Liver (tissue), 3 donors: ENCODE results near the gene EFNA3.

Experiments used
- ATF3 ChIP-seq: IDR thresholded peaks from 2 replicates; pipeline ENCODE4 v1.6.1; 2016; ENCODE audit warnings: antibody characterized with exemption
- CTCF ChIP-seq: fragments of 150-350 bp; IDR thresholded peaks from 2 replicates; pipeline ENCODE4 v1.5.1; 2017; ENCODE audit warnings: improper control_type of control experiment, low read depth, low read length; ENCODE audit not compliant: missing input control
- EGR1 ChIP-seq, 2 donors: IDR thresholded peaks; 2 replicates each; pipeline ENCODE4 v1.6.1; 2016 to 2018; ENCODE audit warnings: antibody characterized with exemption in 2 of 2, low read depth in 2 of 2
- FOXA1 ChIP-seq: IDR thresholded peaks from 2 replicates; pipeline ENCODE4 v1.6.1; 2016; ENCODE audit warnings: antibody characterized with exemption
- GABPA ChIP-seq, 2 donors: IDR thresholded peaks in 1 of 2; conservative IDR thresholded peaks in 1 of 2; 2 replicates each; pipeline ENCODE4 v1.6.1; 2016; ENCODE audit warnings: antibody characterized with exemption in 2 of 2, mild to moderate bottlenecking in 1 of 2, moderate library complexity in 1 of 2
- JUND ChIP-seq, 2 donors: IDR thresholded peaks; 2 replicates each; pipeline ENCODE4 v1.6.1; 2016; ENCODE audit warnings: antibody characterized with exemption in 2 of 2
- MAX ChIP-seq: IDR thresholded peaks from 2 replicates; pipeline ENCODE4 v1.6.1; 2016; ENCODE audit warnings: antibody characterized with exemption
- NR2F2 ChIP-seq: IDR thresholded peaks from 2 replicates; pipeline ENCODE4 v1.6.1; 2016; ENCODE audit warnings: antibody characterized with exemption
- RAD21 ChIP-seq, 2 donors: IDR thresholded peaks; 2 replicates each; pipeline ENCODE4 v1.6.1; 2016; ENCODE audit warnings: antibody characterized with exemption in 2 of 2, mild to moderate bottlenecking in 2 of 2
- REST ChIP-seq: IDR thresholded peaks from 2 replicates; pipeline ENCODE4 v1.6.1; 2016; ENCODE audit warnings: antibody characterized with exemption, mild to moderate bottlenecking
- RXRA ChIP-seq, 2 donors: IDR thresholded peaks; 2 replicates each; pipeline ENCODE4 v1.6.1; 2017 to 2018; ENCODE audit warnings: antibody characterized with exemption in 2 of 2, mild to moderate bottlenecking in 1 of 2
- SP1 ChIP-seq: IDR thresholded peaks from 2 replicates; pipeline ENCODE4 v1.6.1; 2018; ENCODE audit warnings: antibody characterized with exemption, mild to moderate bottlenecking
- TAF1 ChIP-seq: conservative IDR thresholded peaks from 2 replicates; pipeline ENCODE4 v1.6.1; 2016; ENCODE audit warnings: antibody characterized with exemption, mild to moderate bottlenecking
- ZBTB33 ChIP-seq: IDR thresholded peaks from 2 replicates; pipeline ENCODE4 v1.6.1; 2016; ENCODE audit warnings: antibody characterized with exemption
- donor health status: healthy.
- donor health status: healthy.

- TF ChIP-seq CTCF (no peak), ATF3 (no peak), MAX (no peak), REST (no peak), NR2F2 (no peak), RAD21 (IDR thresholded peaks at IDR 0.05) (no peak), GABPA (IDR thresholded peaks at IDR 0.05 in 1 of 2, conservative IDR thresholded peaks at IDR 0.05 in 1 of 2) (no peak), RXRA (IDR thresholded peaks at IDR 0.05) (no peak), SP1 (no peak), FOXA1 (no peak), TAF1 (no peak), EGR1 (IDR thresholded peaks at IDR 0.05; ENCODE audit: low read depth in 2 of 2) (no peak), JUND (IDR thresholded peaks at IDR 0.05) (no peak), ZBTB33 (no peak)
Observed at GRCh38 chr1:155086856-155087535, 8.4 kb downstream of the EFNA3 start.
